ENCODE data around the gene C20orf204.

Gene C20orf204

DNA sequence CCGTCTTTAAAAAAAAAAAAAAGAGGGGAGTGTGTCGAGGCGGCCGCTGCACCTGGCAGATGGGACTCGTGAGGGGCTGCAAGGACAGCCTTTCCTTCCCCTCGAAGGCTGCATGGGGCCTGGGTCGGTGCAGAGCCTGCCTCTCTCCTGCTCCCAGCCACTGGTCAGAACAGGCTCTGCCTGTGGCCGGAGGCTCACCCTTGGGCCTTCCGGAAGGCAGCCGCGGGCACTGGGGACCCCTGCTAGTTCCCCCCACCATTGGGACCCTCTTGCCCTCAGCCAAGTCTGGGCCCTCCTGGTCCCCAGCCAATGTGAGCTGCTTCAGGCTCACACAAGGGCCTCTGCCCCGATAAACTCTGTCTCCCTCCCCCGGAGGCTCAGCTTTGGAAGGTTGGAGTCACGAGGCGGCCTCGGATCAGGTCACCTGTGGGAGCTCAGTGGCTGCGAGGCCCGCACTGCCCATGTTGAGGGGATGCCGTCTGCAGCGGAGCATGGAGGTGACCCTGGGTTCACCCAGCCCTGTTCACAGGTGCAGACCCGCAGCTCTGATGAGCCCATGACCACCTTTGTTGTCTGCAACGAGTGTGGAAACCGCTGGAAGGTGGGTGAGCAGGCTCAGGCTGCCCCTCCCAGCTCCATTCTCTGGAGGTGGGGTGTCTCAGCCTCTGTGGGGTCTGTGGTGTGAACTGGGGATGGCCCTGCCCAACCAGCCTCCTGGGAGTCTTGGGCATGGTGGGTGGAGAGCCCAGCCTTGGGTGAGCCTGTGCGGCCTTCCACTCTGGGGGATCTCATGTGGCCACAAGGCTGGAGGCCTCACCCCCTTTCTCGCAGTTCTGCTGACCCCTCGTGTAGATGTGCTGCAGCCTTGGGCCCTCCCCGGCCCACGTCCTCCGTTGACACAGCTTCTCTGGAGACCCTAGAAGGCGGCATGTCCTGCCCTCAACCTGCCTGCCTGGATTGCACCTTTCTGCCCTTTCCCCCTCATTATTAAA lies 35.7 kb downstream of the C20orf204 start:
- DNase-seq (ENCODE audit: low spot score), result no peak

DNA sequence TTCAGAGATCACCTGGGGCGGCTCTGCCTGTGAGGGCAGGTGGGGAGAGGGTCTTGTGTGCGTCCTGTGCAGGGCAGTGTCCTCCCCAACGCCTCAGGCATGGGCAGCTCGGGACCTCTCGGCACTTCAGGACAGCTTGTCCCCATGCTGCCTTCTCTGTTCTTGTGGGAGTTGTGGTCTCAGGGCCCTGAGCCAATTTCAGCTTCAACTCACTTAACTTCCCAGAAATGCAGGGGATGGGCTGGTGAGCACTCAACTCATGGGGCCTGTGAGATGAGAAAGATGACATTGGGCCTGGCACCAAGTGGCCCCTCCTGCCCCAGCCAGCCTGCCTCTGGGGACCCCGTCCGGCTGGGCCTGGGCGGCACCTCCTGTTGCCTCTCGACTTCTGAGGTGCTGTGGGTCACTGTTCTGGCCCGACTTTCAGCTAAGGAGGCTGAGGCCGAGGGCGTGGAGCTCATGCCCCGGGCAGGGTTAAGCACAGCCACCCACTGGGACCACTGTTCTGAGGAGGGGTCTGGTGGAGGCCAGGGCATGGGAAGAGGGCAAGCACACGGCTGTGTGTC lies 36.6 kb downstream of the C20orf204 start:
- DNase-seq (ENCODE audit: low spot score), result no peak

DNA sequence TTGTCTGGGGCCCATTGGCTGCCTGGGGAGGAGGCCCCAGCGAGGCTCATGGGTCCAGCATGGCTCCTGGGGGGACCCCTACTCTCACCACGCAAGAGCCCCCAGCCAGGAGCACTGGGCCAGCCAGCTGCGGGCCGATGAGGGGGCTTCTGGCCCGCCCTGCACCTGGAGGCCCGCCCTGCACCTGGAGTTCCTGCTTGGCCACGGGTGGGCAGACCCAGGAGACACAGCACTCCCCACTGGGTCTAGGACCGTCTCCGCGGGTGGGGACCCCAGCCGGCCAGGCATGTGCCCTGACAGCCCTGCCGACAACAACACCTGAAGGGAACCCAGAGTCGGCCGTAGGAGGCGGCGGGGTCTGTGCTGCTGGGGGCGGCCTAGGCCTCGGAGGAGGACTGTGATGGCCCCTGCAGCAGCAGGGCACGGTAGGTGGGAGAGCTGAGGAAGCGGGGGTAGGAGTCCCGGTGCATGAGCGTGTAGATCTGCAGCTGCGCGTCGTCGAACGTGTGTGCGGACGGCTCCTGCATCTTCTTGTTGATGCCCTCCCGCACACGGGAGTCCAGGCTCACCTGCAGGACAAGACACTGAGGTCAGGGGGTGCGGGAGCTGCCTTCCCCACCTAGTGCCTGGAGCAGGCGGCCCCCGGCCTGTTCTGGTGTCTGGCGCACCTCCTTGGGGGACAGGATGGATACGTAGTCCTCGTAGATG lies 37.6 kb downstream of the C20orf204 start:
- no peak for DNase-seq (ENCODE audit: low spot score)

DNA sequence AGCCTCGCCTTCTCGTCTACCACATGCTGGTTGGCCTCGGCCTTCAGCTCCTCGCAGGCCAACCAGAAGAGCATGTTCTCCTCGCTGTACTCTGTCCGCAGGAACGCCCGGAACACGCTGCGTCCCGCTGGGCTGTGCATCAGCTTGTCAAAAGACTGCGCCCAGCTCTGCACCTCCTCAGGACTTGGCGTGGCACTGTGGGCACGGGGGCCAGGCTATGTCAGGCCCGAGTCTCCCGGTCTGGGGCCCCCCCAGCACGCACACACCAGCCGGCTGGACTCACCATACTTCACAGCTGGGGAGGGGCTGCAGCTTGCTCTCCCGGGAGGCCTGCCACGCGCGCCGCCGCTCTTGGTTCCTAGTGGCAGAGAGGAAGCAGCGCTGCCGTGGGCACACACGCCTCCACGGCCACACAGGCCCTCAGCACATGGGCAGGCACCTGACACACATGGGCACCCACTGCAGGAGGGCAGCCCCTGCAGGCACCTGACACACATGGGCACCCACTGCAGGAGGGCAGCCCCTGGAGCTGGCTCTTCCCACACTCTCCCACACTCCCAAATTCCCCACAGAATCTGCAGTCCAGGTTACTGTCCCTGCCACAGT lies 38.3 kb downstream of the C20orf204 start:
- no peak for DNase-seq (ENCODE audit: low spot score)

DNA sequence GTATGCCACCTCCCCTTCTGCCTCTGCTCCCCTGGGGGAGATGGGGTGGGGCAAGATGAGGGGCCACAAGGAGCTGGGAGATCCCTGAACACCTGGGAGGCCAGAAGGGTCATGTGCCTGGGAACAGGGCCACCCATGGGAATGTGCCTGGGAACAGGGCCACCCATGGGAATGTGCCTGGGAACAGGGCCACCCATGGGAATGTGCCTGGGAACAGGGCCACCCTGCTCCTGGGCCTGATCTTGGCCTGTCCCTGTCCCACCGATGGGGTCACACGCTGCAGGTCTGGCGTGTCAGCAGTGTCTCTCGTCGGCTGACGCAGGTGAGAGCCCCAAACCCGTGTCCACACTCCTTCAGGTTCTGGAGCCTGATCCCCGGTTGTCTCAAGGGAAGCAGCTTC lies 39.0 kb downstream of the C20orf204 start:
- no peak for DNase-seq (ENCODE audit: low spot score)

DNA sequence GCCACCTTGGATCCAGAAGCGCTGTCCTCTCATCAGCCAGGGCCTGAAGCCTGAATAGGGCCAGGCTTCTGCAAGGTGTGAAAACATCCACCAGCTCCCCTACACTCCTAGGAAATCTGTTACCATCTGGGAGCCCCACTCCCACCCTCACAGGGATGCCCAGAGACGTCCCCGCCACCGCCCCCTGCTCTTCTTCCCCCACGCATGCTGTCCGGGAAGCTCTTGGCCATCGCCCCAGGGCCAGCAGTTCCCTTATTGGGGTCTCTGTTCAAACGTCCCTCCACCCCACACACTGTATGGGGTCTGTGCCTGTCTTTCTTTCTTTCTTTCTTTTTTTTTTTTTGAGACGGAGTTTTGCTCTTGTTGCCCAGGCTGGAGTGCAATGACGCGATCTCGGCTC lies 39.6 kb downstream of the C20orf204 start:
- DNase-seq (ENCODE audit: low spot score), result no peak

DNA sequence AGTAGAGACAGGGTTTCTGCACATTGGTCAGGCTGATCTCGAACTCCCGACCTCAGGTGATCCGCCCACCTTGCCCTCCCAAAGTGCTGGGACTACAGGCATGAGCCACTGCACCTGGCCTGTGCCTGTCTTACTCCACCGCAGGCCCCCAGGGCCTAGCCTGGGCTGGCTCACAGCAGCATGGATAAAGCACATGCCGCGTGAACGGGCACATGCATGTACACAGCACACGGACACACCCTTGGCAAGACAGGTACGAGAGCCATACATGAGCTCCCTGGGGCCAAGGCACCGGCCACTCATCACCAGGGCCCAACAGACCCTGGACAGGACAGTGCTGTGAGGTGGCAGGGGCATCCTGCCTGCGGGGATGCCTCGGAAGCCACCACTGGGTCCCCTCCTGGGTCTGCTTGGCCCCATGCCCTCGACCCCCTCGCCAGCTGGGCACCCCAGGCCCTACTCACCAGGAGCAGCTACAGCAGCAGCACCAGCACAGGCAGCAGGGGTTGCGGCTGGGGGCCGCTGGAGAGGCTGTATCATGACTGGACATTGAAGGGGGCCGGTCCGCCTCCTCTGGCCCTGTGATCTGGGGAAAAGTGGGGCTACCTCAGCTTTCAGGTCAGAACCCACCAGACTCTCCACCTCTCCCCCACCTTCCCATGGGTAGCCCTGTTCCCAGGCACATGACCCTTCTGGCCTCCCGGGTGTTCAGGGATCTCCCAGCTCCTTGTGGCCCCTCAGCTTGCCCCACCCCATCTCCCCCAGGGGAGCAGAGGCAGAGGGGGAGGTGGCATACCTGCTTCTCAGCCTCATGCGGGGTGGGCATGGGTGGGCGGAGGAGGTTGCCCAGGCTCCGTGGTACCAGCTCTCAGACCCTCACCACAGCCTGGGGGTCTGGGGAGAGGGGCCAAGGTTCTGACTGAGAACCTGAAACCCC lies 40.3 kb downstream of the C20orf204 start:
- DNase-seq (ENCODE audit: low spot score), result no peak

DNA sequence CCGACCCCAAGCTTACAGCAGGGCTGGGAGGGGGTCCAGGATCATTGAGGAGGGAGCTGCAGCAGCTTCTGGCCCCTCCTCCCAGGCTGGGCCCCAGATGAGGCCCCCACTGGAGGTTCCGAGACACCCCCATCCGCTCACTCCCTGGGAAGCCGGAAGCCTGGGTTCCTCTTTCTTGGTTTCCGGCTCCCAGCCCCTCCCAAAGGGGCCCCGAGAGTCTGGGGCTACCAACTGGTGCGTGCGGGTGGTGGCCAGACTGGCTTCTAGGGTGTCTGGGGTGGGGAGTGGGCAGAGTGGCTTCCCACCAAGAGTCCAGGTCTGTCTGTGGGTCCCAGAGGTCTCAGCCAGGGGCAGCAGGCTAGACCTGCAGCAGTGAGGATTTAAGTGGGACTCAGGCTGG lies 41.1 kb downstream of the C20orf204 start:
- no peak for DNase-seq (ENCODE audit: low spot score)

DNA sequence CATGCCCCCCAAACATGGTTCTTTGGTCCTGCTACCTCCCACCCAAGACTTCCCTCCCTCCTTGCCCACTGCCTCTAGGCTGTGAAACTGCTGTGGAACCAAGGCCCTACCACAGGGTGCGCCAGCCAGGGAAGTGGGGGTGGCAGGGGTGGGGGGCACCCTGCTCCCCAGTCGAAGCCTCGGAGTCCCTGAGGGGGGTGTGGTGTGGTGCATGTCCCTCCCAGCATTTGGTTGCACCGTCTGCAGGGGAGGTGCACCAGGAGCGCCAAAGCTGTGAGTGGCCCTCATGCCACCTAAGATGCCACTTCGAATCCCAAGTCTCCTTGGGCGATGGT lies 41.5 kb downstream of the C20orf204 start:
- no peak for DNase-seq (ENCODE audit: low spot score)

DNA sequence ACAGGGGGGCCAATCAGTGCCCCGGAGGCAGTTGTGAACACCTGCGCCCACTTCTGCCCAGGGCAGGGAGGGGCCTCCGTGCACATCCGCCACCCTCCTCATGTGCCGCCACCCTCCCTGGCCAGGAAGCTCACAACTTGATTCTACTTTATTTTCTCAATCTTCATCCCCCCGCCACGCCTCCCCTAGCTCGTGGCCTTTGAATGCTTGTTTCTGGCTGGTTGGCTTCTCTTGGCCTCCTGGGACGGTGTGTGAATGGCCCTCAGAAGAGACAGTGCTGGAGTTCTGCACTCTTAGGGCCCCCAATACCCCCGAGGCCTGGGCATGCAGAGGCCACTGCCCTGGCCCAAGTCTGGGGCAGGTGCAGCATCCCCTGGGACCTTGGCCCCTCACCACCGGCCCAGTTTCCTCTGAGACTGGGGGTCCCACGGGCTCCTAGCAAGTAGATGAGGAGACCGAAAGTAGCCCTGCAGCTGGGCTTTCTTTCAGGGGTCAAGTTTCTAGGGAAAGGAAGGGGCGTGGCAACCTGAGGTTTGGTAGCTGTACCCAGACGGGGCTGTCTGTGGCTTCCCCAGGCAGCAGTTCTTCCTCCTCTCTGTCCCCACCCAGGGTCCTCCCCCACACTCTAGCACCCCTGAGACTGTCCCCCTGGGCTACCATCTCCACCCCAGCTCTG lies 42.0 kb downstream of the C20orf204 start:
- no peak for DNase-seq (ENCODE audit: low spot score)

DNA sequence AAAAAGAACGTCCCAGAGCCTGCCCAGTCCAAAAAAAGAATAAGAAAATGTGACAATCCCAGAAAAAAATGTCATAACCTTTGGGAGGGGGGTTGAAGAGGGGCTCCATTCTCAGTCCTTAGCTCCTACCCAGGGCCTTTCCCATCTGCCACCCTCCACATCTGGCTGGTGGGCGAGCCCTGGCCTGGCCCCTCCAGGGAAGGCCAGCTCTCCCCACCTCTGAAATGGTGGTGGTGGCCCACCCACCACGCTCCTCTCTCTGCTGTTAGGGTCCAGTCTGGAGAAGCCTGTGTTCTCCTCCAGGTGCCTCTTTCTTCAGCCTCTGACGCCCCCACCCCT lies 42.9 kb downstream of the C20orf204 start:
- DNase-seq (ENCODE audit: low spot score), result no peak

DNA sequence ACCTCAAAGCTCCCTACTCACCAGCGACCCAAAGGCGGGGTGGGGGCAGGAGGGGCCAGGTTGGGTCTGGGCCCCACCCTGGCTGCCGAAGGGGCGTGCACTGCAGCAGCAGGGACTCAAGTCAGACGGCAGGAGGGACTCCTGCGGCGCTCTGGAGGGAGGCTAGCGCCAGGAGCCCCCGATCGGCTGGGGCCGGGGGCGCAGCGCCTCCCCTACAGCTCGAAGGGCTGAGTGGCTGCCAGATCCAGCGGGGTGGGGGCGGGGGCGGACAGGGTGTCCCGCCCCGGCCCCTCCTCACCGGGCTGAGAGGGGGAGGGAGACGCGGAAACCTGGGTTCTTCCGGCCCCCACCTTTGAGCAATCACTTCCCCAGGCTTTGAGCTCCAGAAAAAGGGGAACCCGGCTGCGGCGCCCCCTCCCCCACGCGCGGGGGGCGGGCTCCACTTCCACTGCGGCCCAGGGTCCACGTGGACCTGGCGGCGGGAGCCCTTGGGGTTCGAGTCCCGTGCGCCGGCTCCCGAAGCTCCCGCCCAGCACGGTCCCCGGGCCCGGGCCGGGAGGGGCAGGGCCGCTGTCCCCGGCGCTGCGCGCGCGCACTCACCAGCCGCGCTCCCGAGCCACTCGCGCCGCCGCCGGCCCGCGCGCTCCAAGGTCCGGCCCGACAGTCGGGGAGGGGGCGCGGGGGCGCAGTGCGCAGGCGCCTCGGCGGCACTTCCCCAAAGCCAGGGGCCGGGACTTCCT lies 43.5 kb downstream of the C20orf204 start, which contains the start of gene RGS19:
Gene RGS19, minus strand, starts transcription at position 246 of the 740 bp plus-strand sequence. CDS start 2,632 bp downstream, outside the sequence.
- peak; percentile 74 for DNase-seq (ENCODE audit: low spot score)

DNA sequence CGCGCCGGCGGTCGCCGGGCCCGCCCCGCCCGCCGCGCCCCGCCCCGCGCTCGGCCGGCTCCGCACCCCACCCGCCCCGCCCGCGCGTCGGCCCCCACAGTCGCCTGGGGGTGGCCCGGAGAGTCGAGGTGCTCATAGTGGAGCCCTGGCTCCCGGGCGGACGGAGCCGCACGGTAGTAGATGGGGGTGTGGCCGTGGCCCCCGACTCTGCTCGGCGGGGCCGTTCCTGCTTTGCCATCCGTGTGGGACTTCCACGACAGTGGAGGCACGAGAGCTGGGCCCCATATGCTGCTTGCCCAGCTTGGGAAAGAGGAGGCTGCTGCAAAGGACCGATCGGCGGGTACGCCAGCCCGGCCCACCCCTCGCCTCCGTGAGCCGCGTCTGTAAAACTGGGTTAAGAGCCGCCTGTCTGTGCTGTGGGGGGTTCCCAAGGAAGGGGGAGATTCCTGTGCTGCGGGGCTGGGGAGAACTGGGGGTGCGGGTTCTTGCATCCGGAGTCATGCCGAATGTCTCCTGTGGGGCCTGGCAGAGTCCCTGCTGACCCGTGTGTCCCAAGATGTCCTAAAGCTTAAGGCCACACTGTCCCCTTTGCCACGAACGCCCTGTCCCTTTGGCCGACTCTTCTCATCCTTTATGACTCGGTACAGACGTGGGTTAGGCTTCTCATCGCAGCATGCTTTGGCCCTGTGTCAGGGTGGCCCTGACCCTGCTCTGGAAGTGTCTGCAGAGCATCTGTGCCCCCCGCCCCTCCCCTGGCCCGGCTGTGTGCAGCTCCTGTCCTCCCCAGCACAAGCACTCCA lies 44.2 kb downstream of the C20orf204 start, which contains the start of gene OPRL1:
Gene OPRL1, plus strand, starts transcription at position 70 of the 800 bp plus-strand sequence. CDS start 12,639 bp downstream, outside the sequence.
- DNase-seq (ENCODE audit: low spot score), result no peak

DNA sequence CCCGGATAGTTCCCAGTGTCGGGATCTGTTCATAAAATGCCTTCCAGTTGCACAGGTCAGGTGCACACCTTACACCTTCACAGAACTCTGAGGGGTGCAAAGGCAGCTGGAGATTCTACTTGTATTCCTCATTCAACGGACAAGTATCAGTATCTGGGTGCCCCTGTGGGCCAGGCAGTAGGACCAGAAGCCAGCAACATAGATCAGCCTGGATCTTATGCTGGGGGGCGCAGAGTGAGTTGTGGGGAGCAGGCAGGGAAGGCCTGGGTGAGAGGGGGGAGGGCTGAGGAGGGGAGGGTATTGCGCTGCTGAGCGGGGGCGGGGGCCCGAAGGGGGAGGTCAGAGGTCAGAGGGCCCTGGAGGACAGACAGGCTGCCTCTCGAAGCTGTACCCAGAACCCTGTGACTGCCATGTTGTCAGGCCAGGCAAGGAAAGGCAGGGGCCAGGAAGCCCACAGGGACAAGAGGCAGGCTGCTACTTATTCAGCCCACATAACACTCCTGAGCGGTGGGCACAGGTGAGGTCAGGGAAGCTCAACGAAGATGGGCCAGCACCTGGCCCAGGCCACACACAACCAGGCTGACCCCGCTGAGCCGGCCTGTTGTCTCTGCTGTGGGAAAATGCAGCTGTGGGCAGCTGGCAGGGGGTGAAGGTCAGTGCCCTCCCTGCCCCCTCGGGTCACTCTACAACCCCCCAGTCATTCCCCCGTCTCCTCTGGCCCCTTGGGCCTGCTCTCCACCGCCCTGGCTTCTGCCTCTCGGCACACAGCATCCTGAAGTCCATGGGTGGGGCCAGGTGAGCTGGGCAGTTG lies 45.0 kb downstream of the C20orf204 start:
- no peak for DNase-seq (ENCODE audit: low spot score)

DNA sequence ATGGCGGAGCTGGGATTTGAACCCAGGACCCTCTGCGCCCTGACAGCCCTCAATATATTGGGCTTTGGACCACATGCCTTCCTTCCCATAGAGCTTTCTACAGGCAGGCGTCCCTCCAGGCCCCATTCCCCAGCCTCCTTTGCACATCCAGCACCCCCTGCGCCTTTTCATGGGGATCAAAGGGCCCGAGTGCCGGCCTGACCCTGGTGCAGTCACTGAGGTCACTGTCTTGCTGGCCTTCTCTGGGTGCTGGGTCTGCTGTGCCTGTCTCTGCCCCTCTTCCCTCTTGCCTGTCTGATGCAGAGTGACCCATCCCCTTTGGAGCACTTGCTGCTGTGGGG lies 45.6 kb downstream of the C20orf204 start:
- DNase-seq (ENCODE audit: low spot score), result no peak

DNA sequence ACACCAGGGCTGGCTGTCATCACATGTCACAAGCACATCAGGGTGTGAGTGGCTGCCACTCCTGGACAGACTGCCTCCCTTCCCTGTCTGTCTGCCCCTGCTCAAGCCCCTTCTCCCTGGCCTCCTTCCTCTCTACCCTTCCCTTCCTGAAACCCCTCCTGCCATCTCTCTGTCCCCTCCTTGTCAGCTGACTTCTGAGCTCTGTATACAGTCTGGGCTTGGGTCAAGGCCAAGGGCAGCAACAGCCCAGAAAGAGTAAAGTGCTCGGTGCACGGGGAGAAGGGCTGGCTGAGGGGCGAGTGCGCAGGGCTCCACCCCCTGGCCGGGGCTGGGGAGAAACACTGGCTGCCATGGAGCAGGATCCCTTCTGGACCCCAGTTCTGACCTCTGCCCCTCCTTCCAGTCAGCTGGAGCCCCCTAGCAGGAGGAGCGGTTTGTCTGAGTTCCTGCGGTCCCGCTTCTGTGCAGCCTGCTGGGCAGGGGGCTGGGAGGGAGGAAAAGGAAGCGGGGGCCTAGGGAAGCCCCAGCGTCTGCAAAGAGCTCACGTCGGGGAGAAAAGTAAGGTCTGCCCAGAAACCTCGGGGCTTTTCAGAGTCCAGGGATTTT lies 46.2 kb downstream of the C20orf204 start:
- no peak for DNase-seq (ENCODE audit: low spot score)

DNA sequence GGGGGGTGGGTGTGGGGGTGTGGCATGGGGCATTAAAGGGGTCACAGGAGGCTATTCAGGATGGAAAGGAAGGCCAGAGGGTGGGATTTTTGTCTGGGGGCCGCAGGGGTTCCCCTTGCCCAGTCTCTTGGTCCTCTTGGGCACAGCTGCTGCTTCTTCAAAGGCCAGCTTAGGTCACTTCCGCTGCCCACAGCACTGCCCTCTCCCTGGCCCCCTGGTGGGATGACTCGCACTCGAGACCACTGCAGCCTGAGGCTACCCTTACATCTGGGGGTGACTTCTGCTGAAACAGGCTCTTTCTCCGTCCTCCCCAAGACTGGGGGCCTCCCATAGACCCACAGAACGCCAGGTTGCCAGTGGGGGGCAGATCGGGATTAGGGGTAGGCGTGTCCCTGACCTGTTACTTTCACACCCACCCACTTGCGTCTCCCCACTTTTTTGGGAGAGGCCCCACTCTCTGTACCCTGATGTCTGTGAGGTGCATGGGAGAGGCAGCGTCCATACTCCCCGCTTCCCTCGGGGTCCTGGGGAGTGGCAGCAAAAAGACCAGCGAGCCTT lies 46.9 kb downstream of the C20orf204 start:
- no peak for DNase-seq (ENCODE audit: low spot score)

DNA sequence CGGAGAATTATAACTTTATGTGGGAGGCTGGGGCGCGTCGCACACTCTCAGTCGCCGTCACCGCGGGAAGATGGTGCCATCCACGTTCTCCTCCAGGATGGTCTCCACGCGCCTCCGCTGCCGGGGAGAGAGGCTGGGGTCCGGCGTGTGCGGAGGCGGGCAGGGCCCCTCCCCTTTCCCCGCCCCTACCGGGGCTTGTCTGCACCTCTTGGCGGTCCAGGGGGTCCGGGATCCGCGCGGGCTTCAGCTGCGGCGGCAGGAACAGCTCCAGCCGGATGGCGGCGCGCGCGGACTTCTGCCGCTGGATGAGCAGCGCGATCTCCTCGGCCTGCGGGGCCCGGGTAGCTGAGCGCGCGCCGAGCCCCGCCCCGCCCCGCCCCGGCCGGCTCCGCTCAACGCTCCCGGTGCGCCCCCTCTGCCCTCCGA lies 47.4 kb downstream of the C20orf204 start:
- DNase-seq (ENCODE audit: low spot score), result peak; percentile 73
